AG10803 (cell line): ENCODE data around the gene MYL9.

Experiments
- DNase-seq: peaks from one replicate; pipeline ENCODE4 v3.0.0; 2010; ENCODE audit warnings: low read depth
- H3K4me3 ChIP-seq: 2 replicates; pipeline ENCODE4 v1.5.1; 2011; ENCODE audit warnings: mild to moderate bottlenecking, low read length, control low read depth
- TF ChIP-seq, protein P1 (sequence below): conservative IDR thresholded peaks from 2 replicates; pipeline ENCODE4 v1.5.1; 2011; ENCODE audit warnings: mild to moderate bottlenecking, low read length, control low read depth, inconsistent platforms

MYL9 gene

DNA sequence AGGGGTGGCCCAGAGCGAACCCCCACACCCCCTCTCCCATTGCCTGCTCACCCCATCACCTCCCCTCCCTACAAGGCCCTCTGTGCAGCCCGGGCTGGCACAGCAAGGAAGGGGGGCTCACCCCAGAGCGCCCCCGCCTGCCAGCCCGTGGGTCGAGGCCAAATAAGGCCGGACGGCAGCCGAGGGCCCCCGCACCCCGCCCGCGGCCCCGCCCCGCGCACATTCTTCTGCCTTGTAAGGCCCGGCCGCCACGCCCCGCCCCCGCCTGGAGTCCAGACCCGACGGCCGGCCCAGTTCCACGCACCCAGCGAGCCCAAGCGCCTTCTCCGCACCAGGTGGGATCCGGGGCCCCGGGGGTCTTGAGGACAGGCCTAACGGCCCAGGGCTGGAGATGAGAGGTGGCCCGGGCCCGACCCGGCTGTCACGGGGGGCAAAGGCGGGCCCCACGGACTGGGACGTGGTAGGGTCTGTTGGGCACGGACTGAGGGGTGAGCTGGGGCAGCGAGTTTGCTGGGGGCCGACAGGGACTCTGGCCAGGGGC is at the start of gene MYL9:
Gene MYL9 (plus strand): TSS at position 293 of the 541 bp plus-strand sequence. CDS start 3,366 bp downstream, outside the sequence.
- TF ChIP-seq, protein P1, sequence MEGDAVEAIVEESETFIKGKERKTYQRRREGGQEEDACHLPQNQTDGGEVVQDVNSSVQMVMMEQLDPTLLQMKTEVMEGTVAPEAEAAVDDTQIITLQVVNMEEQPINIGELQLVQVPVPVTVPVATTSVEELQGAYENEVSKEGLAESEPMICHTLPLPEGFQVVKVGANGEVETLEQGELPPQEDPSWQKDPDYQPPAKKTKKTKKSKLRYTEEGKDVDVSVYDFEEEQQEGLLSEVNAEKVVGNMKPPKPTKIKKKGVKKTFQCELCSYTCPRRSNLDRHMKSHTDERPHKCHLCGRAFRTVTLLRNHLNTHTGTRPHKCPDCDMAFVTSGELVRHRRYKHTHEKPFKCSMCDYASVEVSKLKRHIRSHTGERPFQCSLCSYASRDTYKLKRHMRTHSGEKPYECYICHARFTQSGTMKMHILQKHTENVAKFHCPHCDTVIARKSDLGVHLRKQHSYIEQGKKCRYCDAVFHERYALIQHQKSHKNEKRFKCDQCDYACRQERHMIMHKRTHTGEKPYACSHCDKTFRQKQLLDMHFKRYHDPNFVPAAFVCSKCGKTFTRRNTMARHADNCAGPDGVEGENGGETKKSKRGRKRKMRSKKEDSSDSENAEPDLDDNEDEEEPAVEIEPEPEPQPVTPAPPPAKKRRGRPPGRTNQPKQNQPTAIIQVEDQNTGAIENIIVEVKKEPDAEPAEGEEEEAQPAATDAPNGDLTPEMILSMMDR, result no peak
- DNase-seq, result peak; percentile 81
- H3K4me3 ChIP-seq, result peak within 1 kb of the TSS; percentile 95

DNA sequence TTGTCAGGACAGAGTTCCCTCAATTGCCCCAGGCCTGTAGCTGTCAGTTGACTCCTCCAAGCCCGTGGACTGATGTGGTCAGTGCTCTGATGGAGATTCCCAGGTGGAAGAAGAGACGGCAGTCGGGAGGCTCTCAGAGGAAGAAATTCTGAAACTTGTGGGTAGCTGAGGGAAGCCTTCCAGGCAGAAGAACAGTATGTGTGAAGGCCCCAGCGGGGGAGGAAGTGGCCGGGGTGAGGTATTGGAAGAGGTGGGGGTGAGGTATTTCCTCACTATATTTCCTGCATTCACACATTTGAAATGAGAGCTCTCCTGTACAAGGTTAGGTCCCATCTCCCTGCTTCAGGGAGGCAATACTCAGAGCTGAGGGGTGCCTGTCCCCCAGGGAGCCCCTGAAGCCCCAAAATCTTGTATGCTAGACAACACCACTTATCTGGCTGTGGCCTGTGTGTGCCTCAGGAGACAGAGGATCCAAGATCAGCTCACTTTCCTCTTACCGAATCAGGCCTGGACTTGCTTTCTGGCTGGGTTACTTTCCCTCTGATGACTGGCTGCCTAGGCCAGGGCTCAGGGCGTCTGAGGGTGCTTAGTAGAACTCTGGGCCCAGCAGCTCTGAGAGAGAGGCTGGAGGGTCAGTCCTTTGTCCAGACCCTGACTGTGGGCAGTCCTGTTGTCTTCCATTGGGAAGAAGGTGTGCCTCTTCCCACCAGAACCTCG is 49.3 kb upstream of the MYL9 start:
- no peak for DNase-seq
- H3K4me3 ChIP-seq, result no peak overlapping the region
- TF ChIP-seq, protein P1, result no peak

DNA sequence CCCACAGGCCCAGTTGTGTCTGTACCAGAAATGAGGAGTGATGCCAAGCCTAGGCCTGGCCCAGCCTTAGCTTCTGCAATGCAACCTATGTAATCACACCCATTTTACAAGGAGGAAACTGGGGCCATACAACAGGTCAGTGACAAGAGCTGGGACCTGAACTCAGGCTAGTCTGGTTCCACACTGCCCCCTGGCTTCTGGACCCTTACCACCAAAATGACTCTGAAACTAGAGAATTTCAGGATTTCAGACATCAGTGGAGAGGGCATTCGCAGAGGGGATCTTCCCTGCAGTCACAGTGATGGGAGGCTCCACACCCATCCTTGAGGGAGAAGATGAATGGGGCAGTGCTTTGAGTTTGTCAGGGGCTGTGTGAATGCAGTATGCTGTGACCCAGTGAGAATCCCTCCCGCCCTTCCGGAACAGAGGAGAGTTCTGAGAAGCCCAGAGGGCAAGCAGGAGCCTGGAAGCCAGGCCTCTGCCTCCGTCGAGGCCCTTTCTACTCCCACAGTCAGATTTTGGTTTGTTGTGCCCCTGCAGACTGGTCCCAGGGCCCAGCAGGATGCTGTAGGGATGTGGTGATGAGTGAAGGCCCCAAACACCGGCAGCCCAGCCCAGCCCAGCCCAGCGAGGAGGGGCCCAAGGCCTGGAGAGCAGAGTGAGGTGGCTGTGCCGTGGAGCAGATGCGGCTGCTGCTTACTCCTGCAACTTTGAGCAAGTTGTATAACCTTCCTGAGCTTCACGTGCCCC is 48.1 kb upstream of the MYL9 start:
- DNase-seq, result no peak
- no peak overlapping the region for H3K4me3 ChIP-seq
- TF ChIP-seq, protein P1, result peak; percentile 36

DNA sequence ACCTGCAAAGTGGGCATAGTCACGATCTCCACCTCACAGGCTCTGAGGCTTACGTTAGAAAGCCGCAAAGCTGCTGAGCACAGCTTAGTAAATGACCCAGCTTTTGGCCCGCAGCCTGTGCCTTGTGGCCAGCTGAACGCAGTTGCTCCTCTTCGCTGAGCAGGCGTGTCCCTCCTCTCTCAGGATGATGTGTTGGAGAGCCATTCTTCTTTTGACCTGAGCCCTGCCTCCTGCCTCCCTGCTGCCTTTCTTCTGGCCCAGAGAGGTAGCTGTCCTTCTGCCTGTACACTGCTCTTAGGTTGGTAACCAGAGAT is 47.6 kb upstream of the MYL9 start:
- TF ChIP-seq, protein P1, result no peak
- H3K4me3 ChIP-seq, result no peak overlapping the region
- peak; percentile 86 for DNase-seq

GRCh38 chr20:36496707-36497669 is 44.3 kb upstream of the MYL9 start:
- DNase-seq, result no peak
- no peak overlapping the region for H3K4me3 ChIP-seq
- TF ChIP-seq, protein P1, result no peak

DNA sequence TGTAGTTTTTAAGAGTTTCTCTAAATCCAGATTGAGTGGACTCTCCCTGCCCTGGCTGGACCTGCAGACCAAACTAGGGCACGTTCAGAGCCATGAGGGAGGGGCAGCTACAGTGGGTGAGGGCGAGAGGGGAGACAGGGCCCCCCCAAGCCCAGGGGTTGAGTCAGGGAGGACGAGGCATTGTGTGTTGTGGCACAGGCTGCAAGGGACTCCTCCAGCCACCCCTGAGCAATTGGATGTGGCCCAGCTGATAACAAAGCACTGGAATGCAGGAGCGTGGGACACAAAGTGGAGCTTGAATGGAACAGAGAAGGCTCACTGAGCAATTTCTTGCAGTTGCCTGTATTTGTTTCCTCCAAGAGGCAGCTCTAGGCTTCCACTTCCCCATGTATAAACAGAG is 43.5 kb upstream of the MYL9 start:
- no peak for DNase-seq
- no peak overlapping the region for H3K4me3 ChIP-seq
- TF ChIP-seq, protein P1, result no peak
